NCI-H526 (cell line): ENCODE results near the gene ACVR1B.

Experiments used
- DNase-seq, 2 experiments: peaks; one replicate each; lab custom pipeline; 2025; lab: John Stamatoyannopoulos, UW

ACVR1B gene

DNA sequence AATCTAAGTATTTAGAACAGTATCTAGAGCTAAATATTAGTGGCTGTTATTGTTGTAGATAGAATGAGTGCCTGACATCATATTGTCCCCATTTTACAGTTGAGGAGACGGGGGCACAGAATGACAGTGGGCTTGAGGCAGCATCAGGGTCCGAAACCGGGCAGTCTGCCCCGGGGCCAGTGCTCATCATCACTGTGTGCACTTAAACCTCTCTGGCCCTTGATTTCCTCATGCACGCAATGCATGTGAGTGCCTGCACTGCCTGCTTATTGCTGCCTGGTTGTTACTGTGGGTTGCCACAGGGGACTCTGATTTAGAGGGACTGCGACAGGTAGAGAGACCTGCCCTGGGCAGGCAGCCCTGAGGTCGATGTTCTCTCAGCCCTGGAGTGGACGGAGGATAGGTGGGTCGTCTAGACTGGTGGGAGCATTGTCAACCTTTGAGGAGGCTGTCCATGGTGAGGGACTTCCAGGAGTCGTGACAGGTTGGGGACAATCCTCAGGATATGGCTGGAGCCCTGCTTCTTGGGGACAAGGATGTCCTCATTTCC lies 34.4 kb upstream of the ACVR1B start:
- DNase-seq = no peak

- no peak for DNase-seq
Observed at GRCh38 chr12:51917746-51918453, 33.6 kb upstream of the ACVR1B start.

DNA sequence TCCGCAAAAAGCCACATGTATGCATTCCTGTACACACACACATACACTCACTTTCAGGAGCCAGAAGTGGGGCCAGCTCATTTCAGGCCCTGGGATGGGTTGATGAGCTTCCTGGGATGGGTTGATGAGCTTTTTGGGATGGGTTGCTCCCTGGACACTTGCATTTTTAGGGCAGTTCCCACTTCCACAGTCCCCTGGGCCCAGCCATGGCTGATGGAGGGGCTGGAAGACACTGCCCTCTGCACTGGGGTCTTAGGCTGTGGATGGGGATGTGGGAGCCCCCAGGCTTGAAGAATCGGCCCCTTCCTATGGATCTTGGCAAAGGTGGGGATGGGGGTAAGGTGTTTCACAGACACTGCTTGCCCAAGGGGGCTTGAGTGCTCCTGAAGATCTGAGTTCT lies 31.5 kb upstream of the ACVR1B start:
- DNase-seq = no peak

DNA sequence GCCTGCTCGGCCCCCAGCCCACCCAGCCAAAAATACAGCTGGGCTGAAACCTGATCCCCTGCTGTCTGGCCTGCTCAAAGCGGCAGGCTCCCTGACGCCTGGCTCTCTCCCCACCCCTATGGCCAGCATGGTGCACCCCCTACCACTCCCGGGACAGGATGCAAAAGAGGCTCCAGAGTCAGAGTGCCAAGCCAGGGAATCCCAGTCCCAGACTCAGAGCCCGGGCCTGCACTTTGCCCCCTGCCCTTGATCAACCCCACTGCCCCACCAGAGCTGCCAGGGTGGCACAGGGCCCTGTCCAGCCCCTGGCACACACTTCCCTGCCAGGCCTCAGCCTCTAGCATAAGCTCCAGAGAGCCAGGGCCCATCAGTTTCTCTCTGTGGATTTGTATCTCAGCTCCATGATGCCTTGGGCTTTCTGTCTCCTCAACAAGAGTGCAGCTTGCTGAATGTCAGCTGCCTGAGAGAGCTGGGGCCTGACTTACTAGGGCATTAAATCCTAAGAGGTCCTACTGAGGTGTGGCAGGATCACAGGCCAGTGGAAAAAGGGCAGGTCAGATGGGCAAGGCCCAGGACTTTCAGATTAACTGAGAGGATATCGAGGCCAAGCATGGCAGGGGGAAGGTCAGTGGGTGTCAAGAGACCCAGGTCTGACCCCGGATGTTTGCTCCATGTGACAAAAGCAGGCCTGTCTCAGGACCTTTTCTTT lies 30.3 kb upstream of the ACVR1B start:
- peak; percentile 69 to 91 for DNase-seq

DNA sequence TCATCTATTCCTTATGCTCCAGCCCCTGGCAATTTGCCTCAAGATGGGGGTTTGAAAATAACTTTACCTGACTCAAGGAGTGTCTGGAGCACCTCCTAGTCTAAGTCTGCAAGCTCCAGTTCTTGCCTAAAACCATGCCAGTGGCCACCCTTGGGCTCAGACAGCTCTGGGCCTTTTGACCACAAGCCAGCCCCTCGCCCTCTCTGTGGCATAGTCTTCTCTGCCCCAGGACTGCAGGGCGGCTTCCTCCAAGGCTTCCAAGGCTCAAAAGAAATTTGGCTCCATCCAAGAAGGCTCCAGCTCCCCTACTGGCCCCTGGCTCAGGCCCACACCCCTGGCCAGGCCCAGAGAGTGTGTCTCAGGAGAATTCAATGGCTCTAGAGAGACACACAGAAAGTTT lies 29.4 kb upstream of the ACVR1B start:
- DNase-seq = no peak

- no peak for DNase-seq
Observed at GRCh38 chr12:51922762-51923505, 28.6 kb upstream of the ACVR1B start.

DNA sequence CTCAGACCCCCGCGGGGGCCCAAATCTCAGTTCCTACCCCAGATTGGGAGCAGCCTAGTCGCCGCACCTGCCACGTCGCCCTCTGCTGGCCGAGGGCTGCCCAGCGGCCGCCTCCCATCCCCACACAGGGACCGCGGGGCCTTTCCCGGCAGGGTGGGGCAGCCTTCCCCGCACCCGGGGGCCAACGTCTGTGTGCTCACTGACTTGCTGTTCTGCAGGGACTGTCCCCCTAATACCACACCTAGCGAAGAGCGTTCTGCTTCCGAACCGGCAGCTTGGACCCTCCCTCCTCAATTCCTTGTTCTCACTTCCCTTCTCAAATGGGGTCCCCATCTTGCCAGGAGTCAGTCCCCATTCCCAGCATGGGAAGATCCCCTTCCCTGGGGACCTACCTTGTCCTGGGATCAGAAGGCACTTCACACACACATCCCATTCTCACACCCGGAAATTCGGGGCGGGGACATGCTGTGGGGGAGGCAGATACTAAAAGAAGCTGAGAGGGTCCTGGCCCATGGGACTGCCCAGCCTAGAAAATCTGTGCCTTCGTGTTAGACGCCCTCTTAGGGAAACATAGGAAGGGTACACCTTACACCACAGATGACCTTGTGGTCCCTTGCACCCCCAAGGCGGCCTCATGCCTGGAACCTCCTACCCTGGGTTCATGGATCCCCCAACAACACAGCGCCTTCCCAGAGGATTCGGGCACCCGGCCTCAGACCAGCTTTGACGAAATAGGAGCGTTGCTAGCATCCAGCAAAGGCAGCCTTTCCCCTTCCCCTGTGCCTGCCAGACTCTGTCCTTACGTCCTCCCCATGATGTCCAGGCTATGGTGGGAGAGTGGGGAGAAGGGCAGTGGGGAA lies 27.8 kb upstream of the ACVR1B start:
- DNase-seq = peak in 1 of 2 experiments; percentile 38

DNA sequence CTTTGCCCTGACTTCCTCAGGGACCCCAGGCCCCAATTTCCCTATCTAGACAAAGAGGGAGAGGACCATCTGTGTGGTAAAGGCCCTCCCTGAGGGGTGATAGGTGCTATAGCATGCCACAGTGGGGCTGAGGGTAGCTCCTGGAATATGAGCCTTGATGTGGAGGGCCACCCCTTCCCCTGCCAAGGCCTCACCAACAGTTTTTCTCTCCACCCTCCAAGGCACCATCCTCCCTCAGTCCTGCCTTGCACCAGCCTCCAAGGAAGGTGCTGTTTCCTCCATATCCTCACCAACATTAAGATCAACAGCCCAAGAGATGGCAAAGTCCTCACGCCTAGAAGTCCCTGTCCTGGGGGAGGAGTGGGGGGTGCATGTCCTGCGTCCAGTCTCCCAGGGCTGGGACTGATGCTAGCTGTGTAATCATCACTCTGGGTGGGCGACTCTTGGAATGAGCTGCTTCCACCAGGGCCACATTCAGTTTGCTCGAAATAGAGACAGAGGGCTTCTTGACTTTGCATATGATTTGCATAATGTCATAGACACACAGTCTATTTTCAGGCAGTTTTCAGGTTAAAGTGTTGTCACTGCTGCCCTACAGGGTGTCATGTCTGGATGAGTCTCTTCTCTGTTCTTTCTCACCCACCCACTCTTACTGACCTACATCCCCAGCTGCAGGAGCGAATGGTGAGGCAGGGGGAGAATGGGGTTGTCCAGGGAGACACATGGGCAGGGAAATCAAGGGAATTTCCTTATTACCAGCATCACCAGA lies 26.8 kb upstream of the ACVR1B start:
- DNase-seq = peak; percentile 93 to 95

GRCh38 chr12:51925346-51926063 lies 26.0 kb upstream of the ACVR1B start:
- DNase-seq = peak in 1 of 2 experiments; percentile 33

DNA sequence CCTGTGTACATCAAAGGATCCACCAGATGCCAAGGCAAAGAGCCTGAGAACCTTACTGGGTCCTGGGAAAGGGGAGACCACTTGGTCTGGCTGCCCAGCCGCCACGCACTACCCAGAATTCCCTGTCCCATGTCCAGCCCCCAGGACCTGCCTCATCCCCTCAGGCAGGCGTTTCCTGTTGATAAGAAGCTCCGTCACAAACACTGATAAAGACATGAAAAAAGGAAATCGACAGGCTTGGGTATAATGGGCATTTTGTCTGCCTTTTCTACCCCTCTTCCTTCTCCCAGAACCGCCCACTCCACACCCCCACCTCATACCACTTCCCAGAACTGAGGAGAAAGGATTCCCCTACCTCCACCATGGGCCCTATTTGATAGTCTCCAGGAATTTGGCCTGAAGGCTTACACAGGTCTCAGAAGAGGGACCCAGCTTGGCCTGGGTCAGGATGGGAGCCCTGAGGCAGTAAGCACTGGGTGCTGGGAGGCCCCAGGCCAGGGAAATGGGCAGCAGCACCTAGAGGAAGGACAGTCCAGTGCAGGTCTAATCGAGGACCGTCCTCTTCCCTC lies 25.4 kb upstream of the ACVR1B start:
- no peak for DNase-seq

GRCh38 chr12:51926718-51927117 lies 24.8 kb upstream of the ACVR1B start:
- peak in 1 of 2 experiments; percentile 63 for DNase-seq

GRCh38 chr12:51932218-51933076 lies 19.1 kb upstream of the ACVR1B start:
- peak; percentile 64 to 75 for DNase-seq

- no peak for DNase-seq
Observed at GRCh38 chr12:51934080-51934479, 17.4 kb upstream of the ACVR1B start.

- DNase-seq = no peak
Observed at GRCh38 chr12:51937926-51938325, 13.6 kb upstream of the ACVR1B start.

- DNase-seq = no peak
Observed at GRCh38 chr12:51938726-51939125, 12.8 kb upstream of the ACVR1B start.

DNA sequence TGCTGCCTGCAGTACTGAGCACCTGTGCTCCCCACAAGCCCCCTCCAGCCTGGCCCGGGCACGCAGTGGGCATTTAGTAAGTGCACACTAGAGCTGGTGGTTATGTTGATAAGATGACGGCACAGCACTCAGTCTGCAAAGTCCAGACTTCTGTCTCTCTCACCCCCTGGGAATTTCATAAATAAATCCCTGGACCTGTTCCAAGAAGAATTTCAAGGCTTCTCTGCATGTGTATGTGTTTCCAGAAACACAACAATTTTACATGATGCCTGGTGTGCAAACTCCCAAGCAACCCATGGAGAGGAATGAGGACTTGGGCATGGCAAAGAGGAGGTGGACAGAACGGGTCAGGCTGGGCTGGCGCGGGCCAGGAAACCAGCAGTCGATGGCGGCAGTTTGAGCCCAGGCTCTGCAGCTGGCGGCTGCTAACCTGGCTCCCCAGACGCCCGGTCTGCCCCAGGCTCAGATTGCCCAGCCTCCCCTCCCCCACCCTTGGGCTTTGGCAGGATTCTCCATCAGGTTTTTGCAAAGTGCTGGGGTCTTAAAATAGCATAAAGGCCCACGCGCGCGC lies 10.4 kb upstream of the ACVR1B start:
- DNase-seq = peak; percentile 68 to 79

DNA sequence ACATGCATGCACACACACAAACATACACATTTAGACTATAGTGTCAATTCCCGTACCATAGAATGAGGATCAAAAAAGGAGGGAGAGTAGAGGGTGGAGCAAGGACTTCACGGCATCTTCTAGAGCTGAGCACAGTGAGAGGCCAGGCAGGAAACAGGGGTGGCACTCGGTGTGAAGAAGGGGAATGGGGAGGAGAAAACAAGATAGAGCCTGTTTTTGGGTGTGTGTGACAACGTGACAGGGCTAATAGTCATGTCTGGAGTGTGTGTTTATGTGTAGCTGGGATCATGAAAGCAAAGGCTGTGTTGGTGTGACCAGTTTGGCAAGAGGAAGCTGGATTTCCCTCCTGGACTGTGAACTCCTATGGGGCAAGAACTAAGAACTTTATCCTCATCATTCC lies 9.9 kb upstream of the ACVR1B start:
- no peak for DNase-seq

- DNase-seq = no peak
Observed at GRCh38 chr12:51942056-51942455, 9.4 kb upstream of the ACVR1B start.
